HG03575 (cell line): ENCODE measurements around the gene GPAT3.
"Not testable (repeated sequence)": the region's sequence is repeated elsewhere in the genome, so short reads cannot be mapped to it uniquely, and the experiment has no call there.

Experiments
- ATAC-seq: cut with Tn5 transposase; IDR thresholded peaks from one replicate; pipeline ENCODE4 v1.9.1; 2021; ENCODE audit not compliant: unreplicated experiment, insufficient number of reproducible peaks, low FRiP score; ENCODE audit errors: extremely low read depth

GPAT3 gene

GRCh38 chr4:83585982-83586508 lies 50.1 kb downstream of the GPAT3 start:
- ATAC-seq: no peak

GRCh38 chr4:83589279-83589678 lies 53.4 kb downstream of the GPAT3 start:
- no peak for ATAC-seq

DNA sequence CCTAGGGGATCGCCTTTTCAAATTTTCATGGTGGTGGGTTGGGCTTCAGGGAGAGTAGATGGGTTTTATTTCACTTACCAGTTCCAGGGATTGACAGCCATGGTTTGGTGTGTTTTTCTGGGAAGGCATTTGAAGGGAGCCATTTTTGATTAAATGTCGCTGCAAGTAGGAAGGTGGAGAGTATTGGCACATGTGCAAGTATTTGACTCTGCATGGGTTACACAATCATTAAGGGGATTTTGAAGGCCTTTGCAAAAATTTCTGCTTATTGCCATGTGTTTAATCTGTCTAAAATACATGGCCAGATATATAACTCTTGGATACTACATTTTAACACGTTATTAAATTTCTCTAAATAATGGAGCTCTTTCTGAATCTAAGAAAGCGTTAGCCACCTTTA lies 55.1 kb downstream of the GPAT3 start:
- no peak for ATAC-seq

GRCh38 chr4:83591730-83592129 lies 55.8 kb downstream of the GPAT3 start:
- ATAC-seq: no peak

DNA sequence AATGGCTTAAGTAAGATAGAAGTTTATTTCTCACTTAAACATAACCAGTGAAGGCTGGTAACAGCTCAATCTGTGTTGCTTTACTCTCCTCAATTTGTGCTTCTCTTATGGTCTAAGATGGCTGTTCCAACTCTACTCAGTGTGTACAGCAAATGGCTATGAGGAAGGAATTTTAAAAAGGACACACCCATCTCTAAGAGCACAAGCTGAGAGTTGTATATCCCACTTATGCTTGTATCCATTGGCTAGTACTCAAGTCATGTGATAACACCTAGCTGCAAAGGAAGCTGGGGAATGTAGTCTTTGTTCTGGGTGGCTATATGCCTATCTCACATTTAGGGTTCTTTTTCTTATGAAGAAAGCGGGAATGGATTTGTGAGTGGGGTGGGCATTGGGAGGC lies 63.3 kb downstream of the GPAT3 start:
- ATAC-seq: no peak

- no peak for ATAC-seq
Measured at GRCh38 chr4:83603129-83603528, 67.2 kb downstream of the GPAT3 start.

DNA sequence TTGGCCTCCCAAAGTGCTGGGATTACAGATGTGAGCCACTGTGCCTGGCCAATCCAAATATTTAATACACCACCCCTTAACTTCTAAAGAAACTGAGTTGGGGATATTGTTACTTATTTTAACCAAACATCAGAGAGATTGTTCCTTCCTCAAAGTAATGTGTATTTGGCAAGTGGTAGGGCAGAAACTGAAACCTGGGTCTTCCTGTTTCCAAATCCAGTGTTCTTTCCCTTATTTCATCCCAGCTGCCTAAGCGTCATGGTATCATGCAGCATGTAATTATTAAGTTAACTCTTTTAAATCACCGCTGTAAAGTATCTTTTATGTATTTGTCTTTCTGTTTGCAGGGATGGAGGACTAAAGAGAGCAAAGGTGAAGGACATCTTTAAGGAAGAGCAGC lies 68.4 kb downstream of the GPAT3 start:
- no peak for ATAC-seq

DNA sequence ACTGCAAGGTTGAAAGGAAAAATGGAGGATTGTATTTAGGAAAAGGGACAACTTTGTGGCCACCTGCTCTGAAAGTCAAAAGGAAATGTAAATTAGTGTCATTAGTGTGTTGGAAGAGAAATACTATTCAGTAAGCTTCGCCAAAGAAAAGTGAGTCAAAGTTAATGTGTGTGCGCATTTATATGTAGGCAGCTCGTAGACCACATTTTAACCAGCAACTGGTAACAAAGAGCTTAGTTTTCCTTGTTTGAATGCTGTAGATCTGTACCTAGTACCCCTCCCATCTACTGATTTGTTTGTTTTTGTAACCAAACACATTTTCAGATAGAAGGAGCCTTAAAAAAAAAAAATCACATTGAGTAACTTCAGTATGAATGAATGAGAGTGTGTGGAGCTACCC lies 69.3 kb downstream of the GPAT3 start:
- ATAC-seq: no peak

GRCh38 chr4:83605744-83606172 lies 69.8 kb downstream of the GPAT3 start:
- ATAC-seq: peak; percentile 63

GRCh38 chr4:83606460-83606859 lies 70.6 kb downstream of the GPAT3 start:
- ATAC-seq: no peak

- ATAC-seq: no peak
Measured at GRCh38 chr4:83606898-83607297, 71.0 kb downstream of the GPAT3 start.

DNA sequence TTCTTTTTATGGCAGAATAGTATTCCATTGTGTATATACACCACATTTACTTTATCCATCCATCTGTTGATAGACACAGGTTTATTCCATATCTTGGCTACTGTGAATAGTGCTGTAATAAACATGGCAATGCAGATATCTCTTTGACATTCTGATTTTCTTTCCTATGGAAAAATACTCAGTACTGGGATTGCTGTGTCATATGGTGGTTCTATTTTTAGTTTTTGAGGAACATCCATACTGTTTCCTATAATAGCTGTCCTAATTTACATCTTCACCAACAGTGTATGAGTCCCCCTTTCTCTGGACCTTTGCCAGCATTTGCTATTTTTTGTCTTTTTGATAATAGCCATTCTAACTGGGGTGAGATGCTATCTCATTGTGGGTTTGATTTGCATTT lies 73.5 kb downstream of the GPAT3 start:
- ATAC-seq: no peak

DNA sequence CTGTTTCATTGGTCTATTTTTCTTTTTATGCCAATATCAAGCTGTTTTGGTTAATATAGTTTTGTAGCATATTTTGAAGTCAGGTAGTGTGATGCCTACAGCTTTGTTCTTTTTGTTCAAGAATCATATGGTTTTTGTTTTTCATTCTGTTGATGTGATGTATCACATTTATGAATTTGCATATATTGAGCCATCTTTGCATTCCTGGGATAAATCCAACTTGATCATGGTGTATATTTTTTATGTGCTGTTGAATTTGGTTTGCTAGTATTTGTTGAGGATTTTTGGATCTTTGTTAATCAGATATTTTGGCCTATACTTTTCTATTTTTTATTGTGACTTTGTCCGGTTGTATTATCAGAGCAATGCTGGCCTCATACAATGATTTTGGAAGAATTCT lies 74.8 kb downstream of the GPAT3 start:
- ATAC-seq: no peak

GRCh38 chr4:83613023-83613422 lies 77.1 kb downstream of the GPAT3 start:
- no peak for ATAC-seq

DNA sequence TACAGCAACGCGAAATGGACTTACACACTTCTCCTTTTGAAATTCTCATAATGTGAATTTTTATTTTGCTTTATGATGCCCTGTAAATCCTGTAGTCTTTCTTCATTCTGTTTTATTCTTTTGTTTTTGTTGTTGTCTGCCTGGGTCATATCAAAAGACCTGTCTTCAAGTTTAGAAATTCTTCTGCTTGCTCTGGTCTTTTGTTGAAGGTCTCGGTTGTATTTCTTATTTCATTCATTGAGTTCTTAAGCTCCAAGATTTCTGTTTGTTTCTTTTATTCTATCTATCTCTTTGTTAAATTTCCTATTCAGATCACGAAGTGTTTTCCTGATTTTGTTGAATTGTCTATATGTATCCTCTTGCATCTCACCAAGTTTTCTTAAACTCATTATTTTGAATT lies 78.1 kb downstream of the GPAT3 start:
- ATAC-seq: no peak

GRCh38 chr4:83616252-83616651 lies 80.3 kb downstream of the GPAT3 start:
- no peak for ATAC-seq

DNA sequence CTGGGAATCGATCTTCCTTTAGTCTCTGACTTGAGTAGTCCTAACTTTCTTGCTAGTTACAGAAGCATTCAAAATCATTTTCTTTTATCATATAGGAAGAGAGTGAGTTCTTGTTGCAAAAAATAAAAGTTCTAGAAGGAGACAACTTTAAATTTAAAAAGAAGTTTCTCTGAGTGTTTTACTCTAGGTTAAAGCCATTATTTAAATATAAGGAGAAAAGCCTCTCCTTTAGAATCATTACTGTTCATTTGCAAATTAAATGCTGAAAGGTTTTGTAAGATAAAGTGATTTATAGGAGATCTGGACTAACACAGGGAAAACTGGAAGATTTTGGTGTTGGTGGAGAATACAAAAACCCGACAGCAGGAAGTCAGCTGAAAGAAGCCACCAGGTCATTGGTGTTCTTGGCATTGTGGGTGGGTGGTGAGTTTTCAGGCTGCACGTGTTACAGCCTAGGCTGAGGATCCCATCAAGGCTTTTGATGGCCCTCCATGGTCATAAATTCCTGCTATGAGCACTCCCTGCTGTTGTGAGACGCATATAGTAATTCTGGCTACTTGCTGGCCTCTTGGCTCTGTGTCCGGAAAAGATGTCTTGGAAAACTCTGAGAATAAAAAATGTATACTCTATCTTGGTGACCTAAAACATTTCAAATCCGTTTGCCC lies 81.6 kb downstream of the GPAT3 start:
- ATAC-seq: no peak

DNA sequence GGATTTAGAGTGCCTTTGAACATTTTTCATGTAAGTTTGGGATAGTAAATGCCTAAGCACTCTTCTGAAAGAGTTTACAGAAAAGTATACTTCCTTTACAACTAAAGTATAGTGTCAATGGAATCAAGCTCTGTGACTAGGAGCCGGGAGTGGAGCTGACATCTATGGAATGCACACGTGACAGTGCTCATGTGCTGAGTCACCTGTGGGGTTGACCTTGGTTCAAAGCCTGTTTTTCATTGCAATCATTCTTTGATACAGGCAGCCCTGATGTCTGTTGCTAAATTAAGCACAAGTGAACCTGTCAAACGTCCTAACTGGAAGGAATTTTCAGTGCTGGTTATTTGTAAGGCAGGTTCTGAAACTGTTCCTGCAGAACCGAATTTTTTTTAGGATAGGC lies 82.5 kb downstream of the GPAT3 start:
- no peak for ATAC-seq

- no peak for ATAC-seq
Measured at GRCh38 chr4:83618991-83619645, 83.2 kb downstream of the GPAT3 start.

DNA sequence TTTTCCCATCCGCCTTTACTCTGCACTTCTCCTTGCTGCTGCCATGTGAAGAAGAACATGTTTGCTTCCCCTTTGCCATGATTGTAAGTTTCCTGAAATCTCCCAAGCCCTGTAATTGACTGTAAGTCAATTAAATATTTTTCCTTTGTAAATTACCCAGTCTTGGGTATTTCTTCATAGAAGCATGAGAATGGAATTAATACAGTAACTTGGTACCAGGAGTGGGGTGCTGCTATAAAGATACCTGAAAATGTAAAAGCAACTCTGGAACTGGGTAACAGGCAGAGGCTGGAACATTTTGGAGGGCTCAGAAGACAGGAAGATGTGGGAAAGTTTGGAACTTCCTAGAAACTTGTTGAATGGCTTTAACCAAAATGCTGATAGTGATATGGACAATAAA lies 86.2 kb downstream of the GPAT3 start:
- ATAC-seq: not testable (repeated sequence)

DNA sequence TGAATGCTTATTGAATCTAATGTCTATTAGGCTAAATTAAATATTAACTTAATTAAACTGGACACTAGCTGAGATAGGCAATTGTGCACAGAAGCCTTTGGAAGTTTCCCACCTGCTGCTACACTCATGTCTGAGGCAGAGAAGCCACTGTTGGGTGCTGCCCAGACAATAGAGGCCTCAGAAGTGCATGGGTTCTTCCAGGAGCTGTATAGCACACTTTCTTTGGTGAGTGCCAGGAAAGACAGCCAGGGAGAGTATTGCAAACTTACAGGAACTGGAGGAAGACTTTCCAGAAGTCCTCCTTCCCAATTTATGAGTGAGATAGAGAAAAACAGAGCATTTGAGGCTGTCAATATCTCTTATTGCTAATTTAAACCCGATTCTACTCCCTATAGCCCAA lies 89.9 kb downstream of the GPAT3 start:
- ATAC-seq: no peak
